ENCODE data around the gene ANKRD42.

ANKRD42 gene

GRCh38 chr11:83241291-83241946 is 47.9 kb downstream of the ANKRD42 start:
- no peak for TF ChIP-seq GATA2 (IDR thresholded peaks at IDR 0.05; ENCODE audit: low read depth, low read length)

- TF ChIP-seq GATA3 (IDR thresholded peaks at IDR 0.05; ENCODE audit: low read depth, low read length) = no peak
- TF ChIP-seq GATA2 (IDR thresholded peaks at IDR 0.05; ENCODE audit: low read depth, low read length) = no peak
Observed at GRCh38 chr11:83249445-83249844, 55.9 kb downstream of the ANKRD42 start.

- TF ChIP-seq GATA3 (IDR thresholded peaks at IDR 0.05; ENCODE audit: low read depth, low read length) (no peak), GATA2 (IDR thresholded peaks at IDR 0.05; ENCODE audit: low read depth, low read length) (no peak)
Observed at GRCh38 chr11:83249972-83250593, 56.6 kb downstream of the ANKRD42 start.

- TF ChIP-seq GATA3 (IDR thresholded peaks at IDR 0.05; ENCODE audit: low read depth, low read length) (no peak), GATA2 (IDR thresholded peaks at IDR 0.05; ENCODE audit: low read depth, low read length) (no peak)
Observed at GRCh38 chr11:83252266-83252665, 58.8 kb downstream of the ANKRD42 start.

GRCh38 chr11:83252941-83253340 is 59.4 kb downstream of the ANKRD42 start:
- TF ChIP-seq GATA2 (IDR thresholded peaks at IDR 0.05; ENCODE audit: low read depth, low read length) (no peak), GATA3 (IDR thresholded peaks at IDR 0.05; ENCODE audit: low read depth, low read length) (no peak)

GRCh38 chr11:83255366-83255765 is 61.9 kb downstream of the ANKRD42 start:
- TF ChIP-seq GATA2 (IDR thresholded peaks at IDR 0.05; ENCODE audit: low read depth, low read length) = no peak
- TF ChIP-seq GATA3 (IDR thresholded peaks at IDR 0.05; ENCODE audit: low read depth, low read length) = no peak

- TF ChIP-seq GATA2 (IDR thresholded peaks at IDR 0.05; ENCODE audit: low read depth, low read length) (no peak), GATA3 (IDR thresholded peaks at IDR 0.05; ENCODE audit: low read depth, low read length) (no peak)
Observed at GRCh38 chr11:83256602-83257340, 63.3 kb downstream of the ANKRD42 start.

GRCh38 chr11:83257761-83258168 is 64.3 kb downstream of the ANKRD42 start:
- TF ChIP-seq GATA3 (IDR thresholded peaks at IDR 0.05; ENCODE audit: low read depth, low read length) = no peak
- no peak for TF ChIP-seq GATA2 (IDR thresholded peaks at IDR 0.05; ENCODE audit: low read depth, low read length)

- TF ChIP-seq GATA3 (IDR thresholded peaks at IDR 0.05; ENCODE audit: low read depth, low read length) (no peak), GATA2 (IDR thresholded peaks at IDR 0.05; ENCODE audit: low read depth, low read length) (no peak)
Observed at GRCh38 chr11:83259559-83259958, 66.0 kb downstream of the ANKRD42 start.

GRCh38 chr11:83265331-83265730 is 71.8 kb downstream of the ANKRD42 start:
- TF ChIP-seq GATA2 (IDR thresholded peaks at IDR 0.05; ENCODE audit: low read depth, low read length) (no peak), GATA3 (IDR thresholded peaks at IDR 0.05; ENCODE audit: low read depth, low read length) (no peak)

GRCh38 chr11:83272627-83273026 is 79.1 kb downstream of the ANKRD42 start:
- TF ChIP-seq GATA2 (IDR thresholded peaks at IDR 0.05; ENCODE audit: low read depth, low read length) (no peak), GATA3 (IDR thresholded peaks at IDR 0.05; ENCODE audit: low read depth, low read length) (no peak)

- TF ChIP-seq GATA2 (IDR thresholded peaks at IDR 0.05; ENCODE audit: low read depth, low read length) (no peak), GATA3 (IDR thresholded peaks at IDR 0.05; ENCODE audit: low read depth, low read length) (no peak)
Observed at GRCh38 chr11:83275888-83276641, 82.6 kb downstream of the ANKRD42 start.

GRCh38 chr11:83278351-83278750 is 84.8 kb downstream of the ANKRD42 start:
- TF ChIP-seq GATA2 (IDR thresholded peaks at IDR 0.05; ENCODE audit: low read depth, low read length) (no peak), GATA3 (IDR thresholded peaks at IDR 0.05; ENCODE audit: low read depth, low read length) (no peak)

GRCh38 chr11:83280256-83280655 is 86.7 kb downstream of the ANKRD42 start:
- TF ChIP-seq GATA3 (IDR thresholded peaks at IDR 0.05; ENCODE audit: low read depth, low read length) (no peak), GATA2 (IDR thresholded peaks at IDR 0.05; ENCODE audit: low read depth, low read length) (no peak)

Measured in SH-SY5Y (cell line).